MM.1S (cell line): ENCODE results near the gene TRAK2.

Experiments used
- DNase-seq: peaks from one replicate; pipeline ENCODE4 v3.0.0-alpha.2; 2015
- H2AFZ ChIP-seq: fragments of 300-600 bp; sonication (generic); 2 replicates; pipeline ENCODE4 v1.6.0; 2016; ENCODE audit warnings: antibody characterized with exemption, low read length
- H3F3A ChIP-seq: fragments of 300-600 bp; sonication (generic); 2 replicates; pipeline ENCODE4 v1.6.1; 2016; ENCODE audit warnings: mild to moderate bottlenecking, antibody characterized with exemption, low read length, moderate library complexity, mixed read lengths; ENCODE audit not compliant: insufficient read depth
- H3K27ac ChIP-seq: fragments of 300-600 bp; sonication (generic); 2 replicates; pipeline ENCODE4 v1.5.1; 2016; ENCODE audit warnings: mild to moderate bottlenecking, low read length
- H3K27me3 ChIP-seq: fragments of 300-600 bp; sonication (generic); replicated peaks from 2 replicates; pipeline ENCODE4 v1.6.0; 2016; ENCODE audit warnings: low read length; ENCODE audit not compliant: insufficient read depth
- H3K36me3 ChIP-seq: fragments of 300-600 bp; sonication (generic); replicated peaks from 2 replicates; pipeline ENCODE4 v1.6.1; 2016; ENCODE audit warnings: mild to moderate bottlenecking, low read length, mixed read lengths; ENCODE audit not compliant: insufficient read depth
- H3K4me1 ChIP-seq: fragments of 300-600 bp; sonication (generic); 2 replicates; pipeline ENCODE4 v1.6.1; 2016; ENCODE audit warnings: low read length, mixed read lengths
- H3K4me2 ChIP-seq: fragments of 300-600 bp; sonication (generic); 2 replicates; pipeline ENCODE4 v1.6.0; 2016; ENCODE audit warnings: low read depth, low read length
- H3K4me3 ChIP-seq: fragments of 300-600 bp; sonication (generic); 2 replicates; pipeline ENCODE4 v1.5.1; 2016; ENCODE audit warnings: low read length, mixed read lengths
- H3K79me2 ChIP-seq: fragments of 300-600 bp; sonication (generic); 2 replicates; pipeline ENCODE4 v1.6.1; 2016; ENCODE audit warnings: mixed run types, low read length, mixed read lengths
- H3K9ac ChIP-seq: fragments of 300-600 bp; sonication (generic); 2 replicates; pipeline ENCODE4 v1.6.1; 2016; ENCODE audit warnings: low read length, mixed read lengths
- H3K9me2 ChIP-seq: fragments of 300-600 bp; sonication (generic); replicated peaks from 2 replicates; pipeline ENCODE4 v1.6.1; 2016; ENCODE audit warnings: mild to moderate bottlenecking, low read length, mixed read lengths; ENCODE audit not compliant: insufficient read depth
- H3K9me3 ChIP-seq: fragments of 300-600 bp; sonication (generic); replicated peaks from 2 replicates; pipeline ENCODE4 v1.6.1; 2016; ENCODE audit warnings: mild to moderate bottlenecking, low read length, mixed read lengths; ENCODE audit not compliant: insufficient read depth
- H4K20me1 ChIP-seq: fragments of 300-600 bp; sonication (generic); 2 replicates; pipeline ENCODE4 v1.6.1; 2016; ENCODE audit warnings: mild to moderate bottlenecking, low read length, moderate library complexity, mixed read lengths; ENCODE audit not compliant: insufficient read depth
- EZH2 ChIP-seq: fragments of 300-600 bp; sonication (generic); optimal IDR thresholded peaks from 2 replicates; pipeline ENCODE3; 2017; ENCODE audit warnings: low read depth, mild to moderate bottlenecking, antibody characterized with exemption, low read length, mixed read lengths
- EZH2phosphoT487 ChIP-seq: fragments of 300-600 bp; sonication (generic); IDR thresholded peaks from 2 replicates; pipeline ENCODE4 v1.6.1; 2018; ENCODE audit warnings: antibody characterized with exemption, low read length
- TF ChIP-seq, protein P1 (sequence below): fragments of 300-600 bp; sonication (generic); IDR thresholded peaks from 2 replicates; pipeline ENCODE4 v1.5.1; 2016; ENCODE audit warnings: antibody characterized with exemption, low read length, mixed read lengths

TRAK2 gene

DNA sequence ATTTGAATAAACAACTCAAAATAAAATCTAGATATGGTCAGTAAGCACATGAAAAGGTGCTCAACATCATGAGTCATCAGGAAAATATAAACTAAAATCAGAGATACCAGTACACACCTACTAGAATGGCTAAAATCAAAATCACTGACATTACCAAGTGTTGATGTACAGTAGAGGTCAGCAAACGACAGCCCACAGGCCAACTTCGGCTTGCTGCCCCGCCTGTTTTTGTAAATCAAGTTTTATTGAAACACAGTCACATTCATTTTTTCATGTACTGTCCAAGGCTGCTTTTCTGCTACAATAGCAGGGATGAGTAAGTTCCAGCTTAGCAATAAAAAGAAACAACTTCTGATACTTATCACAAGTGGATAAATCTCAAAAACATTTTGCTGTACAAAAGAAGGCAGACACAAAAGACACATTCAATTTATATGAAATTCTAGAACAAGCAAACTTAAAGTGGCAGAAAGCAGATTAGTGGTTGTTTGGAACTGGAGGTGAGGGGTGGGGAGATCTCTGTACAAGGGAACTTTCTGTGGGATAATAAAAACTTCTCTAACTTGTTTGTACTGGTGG, 32.1 kb downstream of the TRAK2 start:
- Histone ChIP-seq H3K4me1 (peaks cover 9% of the 10 kb centered on the region), H3K9me3 (no peaks in the 10 kb centered on the region), H3F3A (no peaks in the 10 kb centered on the region), H3K27ac (no peak overlapping the region), H3K4me3 (no peak overlapping the region), H3K4me2 (no peak overlapping the region), H3K9ac (no peak overlapping the region), H3K27me3 (no peaks in the 10 kb centered on the region), H4K20me1 (peaks cover 5% of the 10 kb centered on the region; the same call in 1 of the 2 replicates), H3K79me2 (no peaks in the 10 kb centered on the region), H2AFZ (no peak overlapping the region), H3K36me3 (no peaks in the 10 kb centered on the region), H3K9me2 (no peaks in the 10 kb centered on the region)
- no peak for DNase-seq
- TF ChIP-seq EZH2phosphoT487 (no peak), EZH2 (no peak)
- TF ChIP-seq, protein P1, sequence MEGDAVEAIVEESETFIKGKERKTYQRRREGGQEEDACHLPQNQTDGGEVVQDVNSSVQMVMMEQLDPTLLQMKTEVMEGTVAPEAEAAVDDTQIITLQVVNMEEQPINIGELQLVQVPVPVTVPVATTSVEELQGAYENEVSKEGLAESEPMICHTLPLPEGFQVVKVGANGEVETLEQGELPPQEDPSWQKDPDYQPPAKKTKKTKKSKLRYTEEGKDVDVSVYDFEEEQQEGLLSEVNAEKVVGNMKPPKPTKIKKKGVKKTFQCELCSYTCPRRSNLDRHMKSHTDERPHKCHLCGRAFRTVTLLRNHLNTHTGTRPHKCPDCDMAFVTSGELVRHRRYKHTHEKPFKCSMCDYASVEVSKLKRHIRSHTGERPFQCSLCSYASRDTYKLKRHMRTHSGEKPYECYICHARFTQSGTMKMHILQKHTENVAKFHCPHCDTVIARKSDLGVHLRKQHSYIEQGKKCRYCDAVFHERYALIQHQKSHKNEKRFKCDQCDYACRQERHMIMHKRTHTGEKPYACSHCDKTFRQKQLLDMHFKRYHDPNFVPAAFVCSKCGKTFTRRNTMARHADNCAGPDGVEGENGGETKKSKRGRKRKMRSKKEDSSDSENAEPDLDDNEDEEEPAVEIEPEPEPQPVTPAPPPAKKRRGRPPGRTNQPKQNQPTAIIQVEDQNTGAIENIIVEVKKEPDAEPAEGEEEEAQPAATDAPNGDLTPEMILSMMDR, result no peak

DNA sequence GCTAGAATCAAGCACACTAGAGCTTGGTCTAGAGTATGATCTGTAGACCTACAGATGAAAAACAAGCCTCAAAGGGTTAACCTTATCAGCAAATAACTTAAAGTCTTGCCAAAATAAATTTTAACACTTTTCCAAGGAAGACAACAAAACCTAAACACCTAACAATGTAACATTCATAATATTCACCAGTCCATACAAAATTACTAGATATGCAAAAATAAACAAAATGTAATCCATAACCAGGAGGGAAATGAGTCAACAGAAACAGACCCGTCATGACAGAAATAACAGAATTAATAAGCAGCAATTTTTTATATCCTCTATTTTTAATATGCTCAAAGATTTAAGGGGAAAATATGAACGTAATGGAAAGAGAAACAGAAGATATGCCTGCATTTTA, 36.1 kb downstream of the TRAK2 start:
- DNase-seq, result no peak
- H3K27ac ChIP-seq, result no peak overlapping the region
- peaks cover 10% of the 10 kb centered on the region; the same call in 1 of the 2 replicates for H4K20me1 ChIP-seq
- H3K36me3 ChIP-seq, result no peaks in the 10 kb centered on the region
- no peaks in the 10 kb centered on the region for H3K79me2 ChIP-seq
- H3K9me2 ChIP-seq, result no peaks in the 10 kb centered on the region
- H3K4me1 ChIP-seq, result peaks cover 15% of the 10 kb centered on the region
- no peak overlapping the region for H3K4me2 ChIP-seq
- H3K27me3 ChIP-seq, result no peaks in the 10 kb centered on the region
- no peak for TF ChIP-seq EZH2phosphoT487
- TF ChIP-seq, protein P1, result no peak
- TF ChIP-seq EZH2, result no peak
- no peaks in the 10 kb centered on the region for H3K9me3 ChIP-seq
- H3F3A ChIP-seq, result no peaks in the 10 kb centered on the region
- no peak overlapping the region for H2AFZ ChIP-seq
- no peak overlapping the region for H3K9ac ChIP-seq
- no peak overlapping the region for H3K4me3 ChIP-seq

DNA sequence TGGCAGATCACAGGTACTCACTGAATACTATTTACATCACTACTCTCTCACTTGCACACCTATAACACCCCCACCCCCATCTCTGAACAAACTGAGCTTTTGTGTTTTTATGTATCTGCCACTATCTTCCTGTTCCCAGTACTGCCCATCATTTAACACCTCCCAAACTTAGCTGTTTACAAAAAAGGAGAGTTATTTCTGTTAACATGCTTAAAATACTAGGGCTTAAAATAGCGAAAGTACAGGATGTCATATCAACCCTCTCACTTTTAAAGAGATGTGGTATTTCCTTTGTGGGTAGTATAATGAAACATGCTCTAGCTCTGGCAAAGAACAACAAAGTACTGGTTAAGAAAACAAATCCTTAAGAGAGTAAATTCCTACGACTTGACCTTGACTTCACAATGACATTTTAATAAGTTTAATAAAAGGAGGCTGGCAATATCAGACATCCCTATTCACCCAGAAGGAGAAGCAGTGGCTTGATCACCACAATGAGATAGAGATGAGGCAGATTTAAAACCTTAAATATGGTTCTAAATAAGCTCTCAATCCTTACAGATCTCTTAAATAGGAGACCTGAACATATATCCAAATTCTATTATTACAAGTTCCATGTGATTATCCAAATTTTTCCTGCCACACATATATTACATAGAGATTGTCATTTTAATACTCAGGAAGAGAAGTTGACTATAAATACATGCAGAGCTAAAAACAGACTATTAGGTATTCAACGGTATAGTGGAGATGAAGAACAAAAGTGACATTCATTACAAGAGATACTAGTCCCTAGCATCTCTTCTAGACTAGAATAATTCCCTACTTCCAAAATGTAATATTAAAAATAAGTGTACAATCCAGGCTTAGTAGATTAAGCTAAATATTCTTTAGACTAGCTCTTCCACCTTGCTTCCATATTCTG, 36.9 kb downstream of the TRAK2 start:
- peaks cover 10% of the 10 kb centered on the region; the same call in 1 of the 2 replicates for H4K20me1 ChIP-seq
- DNase-seq, result peak; percentile 45
- H3K4me1 ChIP-seq, result peaks cover 15% of the 10 kb centered on the region
- H3K27ac ChIP-seq, result no peak overlapping the region
- H3F3A ChIP-seq, result no peaks in the 10 kb centered on the region
- H3K36me3 ChIP-seq, result no peaks in the 10 kb centered on the region
- peak overlapping the region; percentile 27 for H3K4me2 ChIP-seq
- no peaks in the 10 kb centered on the region for H3K9me3 ChIP-seq
- no peaks in the 10 kb centered on the region for H3K27me3 ChIP-seq
- H3K9ac ChIP-seq, result no peak overlapping the region
- H2AFZ ChIP-seq, result no peak overlapping the region
- H3K4me3 ChIP-seq, result no peak overlapping the region
- no peak for TF ChIP-seq EZH2phosphoT487
- TF ChIP-seq, protein P1, result no peak
- TF ChIP-seq EZH2, result no peak
- H3K9me2 ChIP-seq, result no peaks in the 10 kb centered on the region
- no peaks in the 10 kb centered on the region for H3K79me2 ChIP-seq
